Left forelimb (tissue), 1 donor: ENCODE data around the gene CDC42EP5.
A peak's percentile ranks its signal among the peaks of the same experiment; 100 is the strongest.

Source experiments
- DNase-seq: peaks from one replicate; pipeline ENCODE4 v3.0.0-alpha.2; 2018; ENCODE audit warnings: low spot score

The CDC42EP5 gene

DNA sequence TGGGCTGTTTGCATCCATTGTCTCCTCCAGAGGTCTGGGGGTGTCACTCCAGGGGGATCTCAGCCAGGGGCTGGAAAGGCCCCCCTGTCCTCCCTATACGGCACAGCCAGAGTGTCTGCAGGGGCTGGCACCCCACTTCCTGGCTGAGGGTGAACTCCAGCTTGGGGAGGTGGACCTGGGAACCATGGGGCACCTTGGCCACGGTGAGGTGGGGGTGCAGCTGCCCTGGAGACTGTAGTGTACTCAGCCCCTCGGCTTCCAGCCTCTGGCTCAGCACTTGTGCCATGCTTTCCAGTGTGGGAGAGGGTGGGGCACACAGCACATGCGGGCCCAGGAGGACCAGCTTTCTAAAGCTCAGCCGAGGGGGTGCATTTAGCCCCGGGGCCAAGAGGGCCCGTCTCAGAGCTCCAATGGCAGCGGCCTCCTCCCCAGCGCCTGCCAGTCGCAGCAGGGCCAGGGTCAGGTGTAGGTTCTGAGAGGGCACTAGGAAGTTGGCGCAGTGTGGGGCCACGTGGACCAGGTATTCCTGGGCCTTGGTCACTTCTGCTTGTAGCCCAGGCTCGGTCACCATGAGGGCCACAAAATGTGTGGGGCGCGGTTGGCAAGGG lies 10.9 kb downstream of the CDC42EP5 start:
- DNase-seq = no peak

- DNase-seq = no peak
These were observed 11.5 kb downstream of the CDC42EP5 start for GRCh38 chr19:54461613-54462012.

- DNase-seq = no peak
These were observed 11.9 kb downstream of the CDC42EP5 start for GRCh38 chr19:54461210-54461609.

- DNase-seq = no peak
These were observed 12.7 kb downstream of the CDC42EP5 start for GRCh38 chr19:54460230-54461005.

- no peak for DNase-seq
These were observed 13.5 kb downstream of the CDC42EP5 start for GRCh38 chr19:54459282-54460229.

DNA sequence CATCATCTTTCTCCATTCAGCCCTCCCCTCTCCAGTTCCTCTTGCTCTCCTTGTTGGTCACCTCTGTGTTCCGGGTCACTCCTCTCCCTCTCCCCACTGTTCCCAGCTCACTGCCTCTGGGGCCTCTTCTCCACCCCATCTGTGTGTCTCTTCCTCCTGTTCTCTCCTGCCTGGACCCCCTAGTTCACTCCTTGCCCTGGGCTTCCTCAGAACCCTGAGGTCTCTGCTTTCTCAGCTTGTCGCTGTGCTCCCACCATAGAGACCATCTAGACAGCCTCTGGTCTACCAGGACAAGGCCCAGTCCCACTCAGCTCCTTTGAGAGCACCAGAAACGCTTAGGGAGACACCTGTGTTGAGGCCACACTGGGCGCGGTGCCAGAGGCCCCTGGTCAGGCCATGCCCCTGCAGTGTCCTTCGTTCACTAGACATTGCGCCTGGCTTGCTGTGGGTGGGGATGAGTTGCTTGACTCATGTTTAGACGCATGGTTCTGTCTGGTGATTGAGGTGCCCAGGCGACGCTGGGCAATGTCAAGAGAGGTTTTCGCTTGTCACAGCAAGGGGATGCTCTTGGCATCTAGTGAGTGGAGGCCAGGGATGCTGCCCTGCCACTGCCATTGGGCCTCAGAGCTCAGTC lies 14.3 kb downstream of the CDC42EP5 start:
- DNase-seq = no peak

- no peak for DNase-seq
These were observed 15.1 kb downstream of the CDC42EP5 start for GRCh38 chr19:54457773-54458647.

DNA sequence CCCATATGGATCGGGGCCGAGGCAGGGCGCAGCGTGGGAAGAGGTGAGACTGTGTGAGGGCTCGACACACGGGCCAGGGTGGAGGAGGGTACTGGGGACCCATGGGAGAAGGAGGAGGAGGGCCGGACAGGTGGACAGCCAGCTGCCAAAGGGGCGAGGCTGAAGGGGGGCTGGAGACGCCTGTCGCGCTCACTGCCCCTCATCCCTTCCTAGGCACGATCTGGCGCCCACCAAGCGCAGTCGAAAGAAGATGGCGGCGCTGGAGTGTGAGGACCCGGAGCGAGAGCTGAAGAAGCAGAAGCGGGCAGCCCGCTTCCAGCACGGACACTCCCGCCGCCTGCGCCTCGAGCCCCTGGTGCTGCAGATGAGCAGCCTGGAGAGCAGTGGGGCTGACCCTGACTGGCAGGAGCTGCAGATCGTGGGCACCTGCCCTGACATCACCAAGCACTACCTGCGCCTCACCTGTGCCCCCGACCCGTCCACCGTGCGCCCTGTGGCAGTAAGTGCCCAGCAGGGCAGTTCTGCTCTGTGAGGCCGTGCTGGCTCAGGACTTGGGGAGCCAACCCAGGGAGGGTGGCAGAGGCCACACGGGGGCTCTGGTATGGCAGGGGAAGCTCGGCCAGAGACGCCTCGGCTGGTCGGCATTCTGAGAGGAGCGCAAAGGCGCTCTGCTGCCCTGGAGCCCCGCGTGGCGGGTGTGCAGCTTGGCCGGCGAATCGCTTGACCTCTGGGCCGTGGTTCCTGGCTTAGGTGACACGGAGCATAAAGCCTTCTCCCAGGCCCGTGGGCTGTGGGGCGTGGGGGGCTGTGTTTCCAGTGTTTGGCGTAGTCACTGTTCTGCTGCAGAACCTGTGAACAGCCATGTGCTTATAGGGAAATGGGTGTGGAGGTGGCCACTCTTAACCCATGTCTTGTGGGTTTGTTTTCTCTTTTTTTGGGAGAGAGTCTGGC lies 16.4 kb downstream of the CDC42EP5 start:
- DNase-seq = no peak

GRCh38 chr19:54455786-54456422 lies 17.2 kb downstream of the CDC42EP5 start:
- DNase-seq = no peak

DNA sequence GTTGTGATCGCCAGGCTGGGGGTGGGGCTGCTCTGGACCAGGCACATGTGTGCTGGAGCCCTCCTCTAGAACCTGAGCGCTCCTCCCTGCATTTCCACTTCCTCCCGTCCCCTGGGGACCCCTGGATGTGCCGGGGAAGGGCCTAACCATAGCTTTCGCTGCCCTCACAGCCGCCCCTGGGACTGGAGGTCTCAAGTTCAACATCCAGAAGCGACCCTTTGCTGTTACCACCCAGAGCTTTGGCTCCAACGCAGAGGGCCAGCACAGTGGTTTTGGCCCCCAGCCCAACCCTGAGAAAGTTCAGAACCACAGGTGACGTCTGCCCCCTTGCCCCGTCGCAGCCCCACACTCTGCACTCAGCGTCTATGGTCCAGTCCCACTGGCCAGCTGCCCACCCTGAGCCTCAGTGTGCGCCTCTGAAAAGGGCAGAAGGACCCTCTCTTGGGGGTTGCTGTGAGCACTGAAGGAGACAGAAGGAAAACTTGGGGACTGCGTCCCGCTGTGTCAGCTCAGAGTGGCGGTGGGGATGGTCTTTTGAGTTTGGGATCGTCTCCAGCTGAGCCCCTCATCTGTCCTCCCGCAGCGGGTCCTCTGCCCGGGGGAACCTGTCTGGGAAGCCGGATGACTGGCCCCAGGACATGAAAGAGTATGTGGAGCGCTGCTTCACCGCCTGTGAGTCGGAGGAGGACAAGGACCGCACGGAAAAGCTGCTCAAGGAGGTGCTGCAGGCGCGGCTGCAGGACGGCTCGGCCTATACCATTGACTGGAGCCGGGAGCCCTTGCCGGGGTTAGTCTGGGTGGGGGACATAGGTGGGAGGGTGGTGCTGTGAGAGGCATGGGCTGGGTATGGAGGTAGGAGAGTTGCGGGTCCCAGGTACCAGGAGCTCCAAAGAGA lies 18.1 kb downstream of the CDC42EP5 start:
- DNase-seq = no peak

DNA sequence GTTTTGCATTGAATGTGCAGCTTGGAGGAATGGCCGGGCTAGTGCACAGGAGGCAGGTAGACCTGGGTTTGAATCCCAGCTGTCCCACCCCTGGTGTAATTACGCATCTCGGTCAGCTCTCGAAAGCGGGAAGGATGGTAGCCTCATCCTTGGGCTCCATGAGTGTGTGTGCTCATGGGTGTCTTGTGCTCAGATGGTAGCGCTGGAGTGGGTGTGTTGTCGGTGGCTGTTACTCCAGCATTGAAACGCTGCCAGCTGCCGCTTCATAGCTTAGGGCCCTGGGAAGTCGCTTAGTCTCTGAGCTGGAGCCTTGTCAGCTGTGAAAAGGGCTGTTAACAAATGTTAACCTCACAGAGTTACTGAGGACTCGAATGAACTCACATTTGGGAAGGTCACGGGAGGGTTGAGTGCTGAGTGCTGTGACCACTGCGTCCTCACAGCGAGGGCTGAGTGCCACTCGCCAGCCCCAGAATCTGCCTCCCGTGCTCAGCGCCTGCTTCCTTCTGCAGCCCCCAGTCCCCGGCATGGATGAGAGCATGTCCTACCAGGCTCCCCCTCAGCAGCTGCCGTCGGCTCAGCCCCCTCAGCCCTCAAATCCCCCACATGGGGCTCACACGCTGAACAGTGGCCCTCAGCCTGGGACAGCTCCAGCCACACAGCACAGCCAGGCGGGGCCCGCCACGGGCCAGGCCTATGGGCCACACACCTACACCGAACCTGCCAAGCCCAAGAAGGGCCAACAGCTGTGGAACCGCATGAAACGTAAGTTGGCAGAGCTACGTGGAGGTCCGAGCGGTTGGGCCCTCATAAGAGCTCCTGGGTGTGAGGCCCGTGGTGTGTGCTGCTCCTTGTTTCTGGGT lies 18.9 kb downstream of the CDC42EP5 start:
- DNase-seq = no peak

DNA sequence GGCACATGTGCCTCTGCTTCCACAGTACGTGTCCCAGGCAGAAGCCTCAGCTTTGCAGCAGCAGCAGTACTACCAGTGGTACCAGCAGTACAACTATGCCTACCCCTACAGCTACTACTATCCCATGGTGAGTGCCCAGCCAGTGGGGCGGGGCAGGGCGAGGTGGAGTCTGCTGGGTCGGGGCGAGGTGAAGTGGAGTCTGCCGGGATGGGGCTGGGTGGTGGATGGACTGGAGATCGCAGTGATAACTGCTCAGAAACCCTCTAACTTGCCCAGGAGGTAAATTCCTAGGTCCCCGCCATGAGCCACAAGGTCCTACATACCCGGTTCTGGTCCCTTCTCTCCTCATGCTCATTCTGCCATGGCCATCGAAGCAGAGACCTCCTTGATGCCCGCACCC lies 20.5 kb downstream of the CDC42EP5 start:
- DNase-seq = no peak

GRCh38 chr19:54451997-54452396 lies 21.1 kb downstream of the CDC42EP5 start:
- no peak for DNase-seq

- no peak for DNase-seq
These were observed 21.7 kb downstream of the CDC42EP5 start for GRCh38 chr19:54451331-54451871.

- no peak for DNase-seq
These were observed 23.4 kb downstream of the CDC42EP5 start for GRCh38 chr19:54449701-54450069.

- DNase-seq = peak; percentile 99
These were observed 24.1 kb downstream of the CDC42EP5 start, which contains the start of gene LENG8 for GRCh38 chr19:54448774-54449700. Gene LENG8 (plus strand): TSS chr19:54449199. CDS start chr19:54451345, 2,146 bp downstream.
